Measurements from ENCODE around the gene DNAJC5. TPM values are rescaled to one million over a fixed set of nuclear protein-coding genes. Genes with fewer than 3 reads are reported as not detected.

Gene DNAJC5
- 51.4 and 57.8 TPM in 2 replicates for total RNA-seq

GRCh38 chr20:63894358-63895201 lies at the start of gene DNAJC5:
Gene DNAJC5 (plus strand): TSS chr20:63895126. CDS start chr20:63928346, 33,220 bp downstream.

GRCh38 chr20:63861365-63861934 lies 33.5 kb upstream of the DNAJC5 start, which contains the start of gene ABHD16B:
Gene ABHD16B (plus strand): TSS chr20:63861498. CDS start chr20:63861541, 43 bp downstream.

GRCh38 chr20:63864978-63865640 lies 29.8 kb upstream of the DNAJC5 start, which contains the start of gene TPD52L2:
Gene TPD52L2 (plus strand): TSS chr20:63865270. CDS start chr20:63865366, 96 bp downstream.

GRCh38 chr20:63955827-63956663 lies 61.1 kb downstream of the DNAJC5 start, which contains the start of gene UCKL1:
Gene UCKL1 (minus strand): TSS chr20:63956416. CDS start chr20:63956372, 44 bp downstream.

GRCh38 chr20:63969838-63970713 lies 75.2 kb downstream of the DNAJC5 start, which contains the start of gene ZNF512B:
Gene ZNF512B (minus strand): TSS chr20:63969930. CDS start chr20:63967950, 1,980 bp downstream.

GRCh38 chr20:63979557-63980316 lies 84.8 kb downstream of the DNAJC5 start, which contains the start of gene SAMD10:
Gene SAMD10 (minus strand): TSS chr20:63979642. CDS start chr20:63979467, 175 bp downstream.

GRCh38 chr20:63980806-63981728 lies 86.1 kb downstream of the DNAJC5 start, which contains the start of gene PRPF6:
Gene PRPF6 (plus strand): TSS chr20:63981132. CDS start chr20:63981246, 114 bp downstream.

Other genes starting within 250 kb of the DNAJC5 start
- 38.6 and 51.4 TPM in 2 replicates for gene STMN3, start 241.7 kb upstream of the DNAJC5 start, total RNA-seq
- gene RTEL1, start 236.8 kb upstream of the DNAJC5 start, total RNA-seq: 7.1 and 9.6 TPM in 2 replicates
- gene TNFRSF6B, start 198.5 kb upstream of the DNAJC5 start, total RNA-seq: 1.8 and 5.8 TPM in 2 replicates
- gene ARFRP1, start 187.2 kb upstream of the DNAJC5 start, total RNA-seq: 37.3 and 38.5 TPM in 2 replicates
- 23.8 and 24.5 TPM in 2 replicates for gene ZGPAT, start 187.1 kb upstream of the DNAJC5 start, total RNA-seq
- 3.8 and 7.3 TPM in 2 replicates for gene LIME1, start 158.5 kb upstream of the DNAJC5 start, total RNA-seq
- gene SLC2A4RG, start 155.3 kb upstream of the DNAJC5 start, total RNA-seq: 36.9 and 58.5 TPM in 2 replicates
- gene ZBTB46, start 63.9 kb upstream of the DNAJC5 start, total RNA-seq: 3.4 and 3.9 TPM in 2 replicates
- gene ABHD16B, start 33.6 kb upstream of the DNAJC5 start, total RNA-seq: not detected in 2 replicates
- gene TPD52L2, start 29.9 kb upstream of the DNAJC5 start, total RNA-seq: 131 and 133 TPM in 2 replicates
- gene UCKL1, start 61.3 kb downstream of the DNAJC5 start, total RNA-seq: 14.9 and 17.3 TPM in 2 replicates
- 8.7 and 11.7 TPM in 2 replicates for gene ZNF512B, start 74.8 kb downstream of the DNAJC5 start, total RNA-seq
- 1.1 and 2.4 TPM in 2 replicates for gene SAMD10, start 84.5 kb downstream of the DNAJC5 start, total RNA-seq
- 36.8 and 42.0 TPM in 2 replicates for gene PRPF6, start 86.0 kb downstream of the DNAJC5 start, total RNA-seq
- 0.18 TPM in 1 of 2 replicates, not detected in the other for gene C20orf204, start 141.1 kb downstream of the DNAJC5 start, total RNA-seq
- gene SOX18, start 154.5 kb downstream of the DNAJC5 start, total RNA-seq: 0.36 and 1.8 TPM in 2 replicates
- gene TCEA2, start 168.1 kb downstream of the DNAJC5 start, total RNA-seq: 26.5 and 30.6 TPM in 2 replicates
- 9.4 and 10.1 TPM in 2 replicates for gene RGS19, start 184.4 kb downstream of the DNAJC5 start, total RNA-seq
- gene OPRL1, start 185.0 kb downstream of the DNAJC5 start, total RNA-seq: 0.65 TPM in 1 of 2 replicates, not detected in the other
- gene LKAAEAR1, start 189.3 kb downstream of the DNAJC5 start, total RNA-seq: 2.5 TPM in 1 of 2 replicates, not detected in the other
- not detected in 2 replicates for gene NPBWR2, start 212.4 kb downstream of the DNAJC5 start, total RNA-seq

Data from cardiac atrium fibroblast (primary cell).